Fibroblast of skin of left quadriceps (primary cell): ENCODE data around the gene EPHB1.
A peak's percentile ranks its signal among the peaks of the same experiment; 100 is the strongest.

ENCODE experiments used
- DNase-seq, 2 experiments: peaks; one replicate each; pipeline ENCODE4 v3.0.0-alpha.2; 2013; ENCODE audit warnings: low read depth in 2 of 2

The EPHB1 gene

DNA sequence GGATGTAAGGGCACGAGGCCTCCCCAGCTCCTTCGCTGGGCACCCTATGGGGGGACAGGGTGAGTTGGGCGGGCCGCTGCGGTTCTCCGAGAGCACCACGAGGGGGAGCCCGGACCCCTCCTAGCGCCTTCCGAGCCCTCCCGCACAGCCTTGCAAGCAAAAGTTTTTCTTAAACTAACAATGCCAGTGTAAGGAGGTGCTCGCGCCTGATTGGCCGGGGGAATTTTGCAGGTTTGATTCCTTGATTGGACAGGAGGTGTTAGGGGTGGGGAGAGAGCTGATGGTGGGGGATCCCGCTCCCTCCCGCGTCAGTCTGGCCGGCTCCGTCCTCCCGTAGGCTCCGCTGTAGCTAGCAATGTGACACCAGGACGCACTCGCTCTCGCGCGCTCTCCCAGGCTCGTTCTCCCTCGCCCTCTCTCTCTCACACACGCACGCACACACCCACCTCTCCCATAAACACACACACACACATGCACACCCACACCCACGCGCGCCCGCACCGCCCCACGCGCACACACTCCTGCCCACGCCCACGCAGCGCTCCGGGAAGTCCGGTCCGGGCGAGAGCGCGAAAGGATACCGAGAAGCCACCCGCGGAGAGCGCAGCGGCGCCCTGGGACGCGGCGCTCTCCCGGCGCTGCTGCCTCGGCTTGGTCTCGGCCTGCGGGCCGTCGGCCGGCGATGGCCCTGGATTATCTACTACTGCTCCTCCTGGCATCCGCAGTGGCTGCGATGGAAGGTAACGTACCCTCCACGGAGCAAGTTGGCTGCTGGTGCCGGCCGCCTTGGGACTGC, at the start of gene EPHB1:
TSS of gene EPHB1 (plus strand) at position 311 of the 796 bp plus-strand sequence.
- DNase-seq: peak; percentile 93 to 94

DNA sequence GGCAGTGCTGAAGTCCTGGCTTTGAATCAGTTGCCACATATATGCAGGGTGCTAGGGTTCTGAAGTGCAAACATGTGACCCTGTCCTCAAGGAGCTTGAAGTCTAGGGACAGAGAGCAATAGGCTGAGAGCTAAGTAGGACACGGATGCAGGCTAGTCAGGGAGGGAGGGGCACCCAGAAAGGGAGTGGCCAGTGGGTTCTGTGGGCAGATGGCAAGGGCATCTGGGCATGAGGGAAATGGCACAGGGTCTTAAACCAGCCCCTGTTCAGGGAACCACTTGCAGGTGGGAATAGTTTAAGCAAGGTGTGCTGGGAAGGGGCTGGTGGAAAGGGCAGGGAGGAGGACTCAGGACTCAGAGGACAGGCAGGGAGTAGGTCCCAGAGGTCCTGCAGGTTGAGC, 46.4 kb upstream of the EPHB1 start:
- DNase-seq: no peak

GRCh38 chr3:134749174-134749573, 45.9 kb upstream of the EPHB1 start:
- DNase-seq: no peak

DNA sequence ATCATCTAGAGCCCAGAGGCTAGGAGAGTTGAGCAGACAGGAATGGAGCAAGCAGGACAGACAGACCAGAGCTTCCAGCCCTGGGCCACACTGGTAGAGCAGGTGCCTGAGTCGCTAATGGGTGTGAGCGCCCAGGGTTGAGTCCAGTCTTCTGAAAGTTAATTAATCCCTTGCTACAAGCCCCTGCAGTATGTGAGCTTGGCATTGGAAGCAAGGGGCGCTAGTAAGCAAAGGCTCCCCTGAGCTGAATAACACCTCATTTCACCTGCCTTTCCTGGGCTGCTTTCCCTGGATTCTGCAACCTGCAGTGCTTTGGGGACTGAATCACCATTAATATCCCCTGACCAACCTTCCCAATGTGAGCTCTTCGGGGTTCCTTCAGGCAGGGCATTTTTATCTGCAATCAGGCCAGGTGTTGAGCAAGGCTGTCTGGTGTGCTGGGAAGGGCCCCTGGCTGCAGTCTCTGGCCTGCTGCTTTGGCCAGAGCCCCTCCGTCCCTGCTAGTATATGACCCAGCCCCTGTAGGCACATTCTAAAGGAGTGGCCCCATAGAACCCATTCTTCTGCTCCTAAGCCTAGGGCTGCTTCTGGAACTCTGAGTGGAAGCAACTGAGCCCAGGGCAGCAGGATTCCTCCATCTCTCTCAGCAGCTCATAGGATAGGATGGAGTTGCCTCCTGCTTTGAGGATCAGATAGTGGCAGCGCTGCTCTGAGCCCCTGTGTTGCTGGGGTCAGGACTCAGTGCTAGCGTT, 45.1 kb upstream of the EPHB1 start:
- no peak for DNase-seq

DNA sequence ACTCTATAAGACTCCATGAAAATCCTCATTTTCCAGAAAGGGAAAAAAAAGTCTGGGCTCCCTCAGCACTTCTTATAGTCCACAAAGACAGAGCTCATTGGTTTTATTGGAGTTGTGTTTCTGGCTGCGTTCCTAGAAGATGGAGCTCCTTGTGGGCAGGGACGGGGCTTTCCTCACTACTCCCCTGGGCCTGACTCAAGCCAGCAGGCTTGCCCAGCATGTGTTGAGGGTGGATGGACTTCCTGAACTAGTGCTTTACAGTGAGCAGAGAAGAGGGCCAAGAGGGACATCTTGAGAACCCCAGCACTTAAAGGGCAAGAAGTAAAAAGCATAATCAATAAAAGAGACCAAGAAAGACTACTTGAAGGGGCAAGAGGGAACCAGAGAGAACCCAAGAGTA, 43.2 kb upstream of the EPHB1 start:
- DNase-seq: peak in 1 of 2 experiments; percentile 2

- no peak for DNase-seq
Measured at GRCh38 chr3:134752761-134753461, 42.1 kb upstream of the EPHB1 start.

DNA sequence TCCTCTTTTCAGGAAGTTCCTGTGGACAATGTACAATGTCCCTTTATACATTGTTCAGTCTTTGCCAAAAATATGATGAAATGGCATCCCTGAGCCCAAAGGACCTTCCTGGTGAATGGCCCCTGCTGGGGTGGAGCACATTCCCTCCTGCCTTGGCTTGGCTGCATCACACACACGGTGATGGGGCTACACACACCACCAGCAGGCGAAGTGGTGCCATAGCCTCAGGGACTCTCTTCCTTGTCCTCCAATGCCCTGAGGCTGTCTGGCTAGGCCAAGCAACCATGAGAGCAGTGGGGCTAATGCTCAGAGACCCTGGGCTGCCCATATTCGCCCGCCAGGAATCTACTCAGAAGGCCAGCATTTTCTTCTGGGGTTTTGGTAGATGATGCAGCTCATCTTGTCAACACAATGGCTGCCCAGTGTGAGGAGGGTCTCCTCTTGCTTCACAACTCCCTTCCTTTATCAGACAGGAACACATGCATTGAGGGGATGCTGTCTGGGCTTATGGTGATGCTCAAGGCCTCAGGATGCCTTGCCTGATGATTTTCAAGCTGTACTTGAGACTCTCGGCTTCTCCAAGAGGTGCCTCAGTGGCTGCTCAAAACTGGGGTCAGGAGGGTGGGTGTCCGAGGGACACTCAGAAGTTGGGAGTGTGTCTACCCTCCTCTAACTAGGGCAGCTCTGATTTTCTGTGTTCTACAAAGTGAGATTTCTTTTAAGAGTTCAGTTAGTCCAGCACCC, 40.9 kb upstream of the EPHB1 start:
- DNase-seq: no peak

GRCh38 chr3:134754768-134755559, 40.1 kb upstream of the EPHB1 start:
- DNase-seq: peak; percentile 12 to 18

GRCh38 chr3:134755821-134756220, 39.2 kb upstream of the EPHB1 start:
- DNase-seq: no peak

- no peak for DNase-seq
Measured at GRCh38 chr3:134757549-134758069, 37.5 kb upstream of the EPHB1 start.

DNA sequence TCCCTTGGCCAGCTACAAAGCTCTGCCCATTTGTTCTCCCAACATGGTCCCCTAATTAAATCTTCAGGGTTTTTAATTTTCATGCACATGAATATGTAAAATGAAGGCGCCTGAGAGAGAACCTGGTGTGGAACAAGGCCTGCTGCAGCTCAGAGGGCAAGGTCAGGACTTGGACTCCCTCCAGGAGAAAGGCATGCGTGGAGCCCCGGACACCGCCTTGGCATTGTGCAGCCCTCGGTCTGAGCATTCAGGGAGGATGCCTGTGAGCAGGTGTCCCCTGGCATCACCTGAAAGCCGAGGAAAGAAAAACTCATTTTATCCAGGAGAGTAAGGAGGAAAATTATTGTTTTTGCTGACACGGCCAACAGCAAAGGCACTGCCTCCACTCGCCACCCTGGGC, 33.8 kb upstream of the EPHB1 start:
- no peak for DNase-seq

DNA sequence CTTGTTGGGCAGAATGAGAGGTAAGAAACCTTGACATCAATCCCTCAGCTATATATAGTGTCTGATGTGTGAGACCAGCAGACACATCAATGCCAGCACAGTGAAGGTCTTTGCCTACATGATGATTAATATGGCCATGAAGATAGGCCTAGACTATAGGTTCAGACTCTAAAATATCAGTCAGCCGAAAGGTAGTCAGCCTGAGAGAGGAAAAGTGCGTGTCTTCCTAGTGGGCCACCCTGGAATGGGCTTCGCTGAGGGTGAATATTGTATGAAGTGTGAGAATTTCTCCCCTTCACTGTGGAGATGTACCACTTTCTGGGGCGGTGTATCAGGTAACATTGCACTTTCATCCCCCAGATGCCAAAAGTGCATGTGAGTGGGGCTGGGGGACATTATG, 33.0 kb upstream of the EPHB1 start:
- DNase-seq: no peak

DNA sequence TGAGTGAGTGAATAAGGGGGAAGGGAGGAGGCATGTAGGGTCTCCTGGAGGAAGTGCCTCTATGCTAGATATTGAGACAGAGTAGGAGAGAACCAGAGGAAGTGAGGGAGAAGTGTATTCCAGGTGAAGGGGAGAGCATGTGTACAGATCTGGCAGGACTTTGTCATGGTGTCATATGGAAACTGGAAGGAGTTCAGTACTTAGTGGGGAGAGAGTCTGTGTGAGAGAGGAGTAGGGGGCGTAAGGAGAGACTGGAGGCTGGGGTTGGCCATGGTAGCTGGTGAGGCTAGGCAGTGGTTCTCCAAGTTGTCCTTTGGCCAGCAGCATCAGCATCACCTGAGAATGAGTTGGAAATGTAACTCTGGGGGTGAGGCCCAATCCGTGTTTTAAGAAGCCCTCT, 29.6 kb upstream of the EPHB1 start:
- no peak for DNase-seq

GRCh38 chr3:134766290-134766689, 28.8 kb upstream of the EPHB1 start:
- no peak for DNase-seq

GRCh38 chr3:134768116-134768515, 26.9 kb upstream of the EPHB1 start:
- no peak for DNase-seq

DNA sequence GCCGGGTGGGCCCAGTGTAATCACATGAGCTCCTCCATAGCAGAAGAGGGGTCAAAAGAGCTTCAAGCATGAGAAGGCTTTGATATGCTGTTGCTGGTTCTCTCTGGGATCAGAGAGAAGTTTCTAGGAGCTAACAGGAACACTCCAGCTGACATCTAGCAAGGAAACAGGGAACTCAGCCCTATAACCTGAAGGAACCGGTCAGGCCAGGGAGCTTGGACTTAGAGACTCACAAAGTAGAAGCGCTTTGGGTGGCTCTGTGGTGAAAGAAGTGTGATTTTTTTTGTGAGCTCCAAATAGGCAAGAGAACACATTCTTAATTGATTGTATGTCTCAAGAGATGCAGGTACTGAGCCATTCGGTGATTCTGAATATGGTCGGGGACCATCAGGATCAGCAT, 26.2 kb upstream of the EPHB1 start:
- DNase-seq: no peak

DNA sequence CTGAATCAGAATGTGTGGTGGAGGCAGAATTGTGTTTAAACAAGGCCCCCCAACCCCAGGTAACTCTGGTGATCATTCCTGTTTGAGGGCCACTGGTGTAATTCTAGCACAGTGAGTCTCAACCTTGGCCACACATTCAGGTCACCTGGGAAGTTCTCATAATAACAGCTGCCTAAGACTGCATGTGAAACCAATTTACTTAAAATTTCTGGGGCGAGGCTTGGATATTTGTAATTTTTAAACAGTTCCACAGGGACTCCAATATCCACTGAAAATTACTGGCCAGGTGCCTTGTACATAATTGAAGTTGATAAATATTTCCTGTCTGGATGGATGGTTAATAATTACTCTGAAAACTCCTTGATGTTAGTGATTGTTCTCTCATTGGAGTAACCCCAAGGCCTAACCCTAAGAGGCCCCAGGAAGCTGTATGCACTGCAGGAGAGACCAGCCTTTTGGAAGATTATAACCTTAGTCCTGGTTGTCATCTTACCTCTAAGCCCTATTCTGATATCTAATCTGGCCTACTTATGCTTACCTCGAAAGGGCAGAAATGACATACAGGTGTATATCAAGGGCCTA, 25.7 kb upstream of the EPHB1 start:
- DNase-seq: no peak

GRCh38 chr3:134772011-134772410, 23.0 kb upstream of the EPHB1 start:
- no peak for DNase-seq

DNA sequence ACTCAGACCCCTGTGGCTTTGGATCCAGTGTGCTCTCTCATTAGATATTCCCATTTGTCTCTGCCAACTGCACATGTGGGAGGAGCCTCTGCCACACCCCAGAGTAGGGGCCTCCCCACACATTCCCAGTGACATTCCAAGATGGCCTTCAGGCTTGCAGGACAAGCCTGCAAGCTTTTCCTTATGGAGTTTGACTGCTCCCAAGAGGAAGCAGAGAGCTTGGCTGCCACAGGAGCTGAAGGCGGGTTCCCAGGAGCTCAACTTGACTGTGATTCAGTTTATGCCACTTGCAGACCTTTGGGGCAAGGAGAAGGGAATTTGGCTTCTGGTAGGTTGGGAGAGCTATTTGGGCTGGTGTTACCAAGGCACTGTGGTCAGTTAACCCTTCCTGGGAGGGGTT, 22.5 kb upstream of the EPHB1 start:
- no peak for DNase-seq

- no peak for DNase-seq
Measured at GRCh38 chr3:134775831-134776230, 19.2 kb upstream of the EPHB1 start.
